Ishikawa (cell line): Measurements from ENCODE around the gene PLPP4.

Experiments used
- CEBPB ChIP-seq: IDR thresholded peaks from 2 replicates; pipeline ENCODE4 v1.6.1; 2012
- CREB1 ChIP-seq: IDR thresholded peaks from 2 replicates; pipeline ENCODE4 v1.6.1; 2012; ENCODE audit warnings: low read depth
- EGR1 ChIP-seq: IDR thresholded peaks from 2 replicates; pipeline ENCODE4 v1.6.1; 2012
- EP300 ChIP-seq: IDR thresholded peaks from 2 replicates; pipeline ENCODE4 v1.6.1; 2012; ENCODE audit warnings: borderline replicate concordance
- FOXM1 ChIP-seq: IDR thresholded peaks from 2 replicates; pipeline ENCODE4 v1.6.1; 2012; ENCODE audit warnings: low read depth, borderline replicate concordance
- MAX ChIP-seq: IDR thresholded peaks from 2 replicates; pipeline ENCODE4 v1.6.1; 2012
- NFIC ChIP-seq: IDR thresholded peaks from 2 replicates; pipeline ENCODE4 v1.6.1; 2012
- RAD21 ChIP-seq: IDR thresholded peaks from 2 replicates; pipeline ENCODE4 v1.6.1; 2012; ENCODE audit warnings: low read depth
- REST ChIP-seq: IDR thresholded peaks from 2 replicates; pipeline ENCODE4 v1.6.1; 2012; ENCODE audit warnings: low read depth, mild to moderate bottlenecking
- TAF1 ChIP-seq: IDR thresholded peaks from 2 replicates; pipeline ENCODE4 v1.6.1; 2012; ENCODE audit warnings: low read depth, mild to moderate bottlenecking
- TCF12 ChIP-seq: IDR thresholded peaks from 2 replicates; pipeline ENCODE4 v1.6.1; 2012; ENCODE audit warnings: low read depth
- TEAD4 ChIP-seq: IDR thresholded peaks from 2 replicates; pipeline ENCODE4 v1.6.1; 2012
- USF1 ChIP-seq: IDR thresholded peaks from 2 replicates; pipeline ENCODE4 v1.6.1; 2012
- YY1 ChIP-seq: IDR thresholded peaks from 2 replicates; pipeline ENCODE4 v1.6.1; 2012; ENCODE audit warnings: low read depth
- ZBTB7A ChIP-seq: IDR thresholded peaks from 2 replicates; pipeline ENCODE4 v1.6.1; 2012; ENCODE audit warnings: low read depth

The PLPP4 gene

GRCh38 chr10:120477021-120477742, 20.2 kb downstream of the PLPP4 start:
- no peak for TF ChIP-seq EP300
- no peak for TF ChIP-seq NFIC

GRCh38 chr10:120477743-120478141, 20.7 kb downstream of the PLPP4 start:
- TF ChIP-seq TEAD4 (no peak), TCF12 (no peak), USF1 (no peak), TAF1 (no peak), REST (no peak), RAD21 (no peak), MAX (no peak), ZBTB7A (no peak), EP300 (no peak), EGR1 (no peak), NFIC (no peak), YY1 (no peak), CEBPB (no peak), CREB1 (no peak), FOXM1 (no peak)

- TF ChIP-seq CEBPB: no peak
- no peak for TF ChIP-seq ZBTB7A
- TF ChIP-seq REST: no peak
- TF ChIP-seq EGR1: no peak
- TF ChIP-seq TAF1: no peak
- no peak for TF ChIP-seq NFIC
- no peak for TF ChIP-seq TCF12
Observed at GRCh38 chr10:120478386-120478785, 21.4 kb downstream of the PLPP4 start.

- TF ChIP-seq EP300 (no peak), ZBTB7A (no peak), REST (no peak), CREB1 (no peak), NFIC (no peak), CEBPB (no peak), FOXM1 (no peak), RAD21 (no peak), MAX (no peak), USF1 (no peak), TCF12 (no peak), TAF1 (no peak), EGR1 (no peak), YY1 (no peak), TEAD4 (no peak)
Observed at GRCh38 chr10:120479506-120479905, 22.5 kb downstream of the PLPP4 start.
